Activated naive CD4-positive, alpha-beta T cell treated with anti-CD3 and anti-CD28 coated beads, Interleukin-2, amount 50 U/mL, for 16 hours (primary cell): ENCODE data around the gene ST6GALNAC3.

Experiments
- DNase-seq: peaks from one replicate; pipeline ENCODE4 v3.0.0-alpha.2; 2020

Gene ST6GALNAC3

GRCh38 chr1:76668046-76668445, 593.5 kb downstream of the ST6GALNAC3 start:
- no peak for DNase-seq

GRCh38 chr1:76669131-76669530, 594.6 kb downstream of the ST6GALNAC3 start:
- no peak for DNase-seq

GRCh38 chr1:76669624-76670315, 595.2 kb downstream of the ST6GALNAC3 start:
- no peak for DNase-seq

- no peak for DNase-seq
Observed at GRCh38 chr1:76674689-76675210, 600.2 kb downstream of the ST6GALNAC3 start.

GRCh38 chr1:76677416-76678405, 603.2 kb downstream of the ST6GALNAC3 start:
- DNase-seq = no peak

- DNase-seq = no peak
Observed at GRCh38 chr1:76679534-76680152, 605.1 kb downstream of the ST6GALNAC3 start.

- DNase-seq = no peak
Observed at GRCh38 chr1:76680651-76681050, 606.1 kb downstream of the ST6GALNAC3 start.

- no peak for DNase-seq
Observed at GRCh38 chr1:76682138-76682537, 607.6 kb downstream of the ST6GALNAC3 start.
